Bladder microvascular endothelial cell (primary cell): ENCODE measurements around the gene NPC1L1. TPM values are rescaled to one million over a fixed set of nuclear protein-coding genes. Genes with fewer than 3 reads are reported as not detected.

Source experiments
- total RNA-seq: library from RNA; depleted of rRNA; stranded (reverse); fragments of >200 nt; gene quantifications from 2 replicates; pipeline ENCODE4 v1.2.3, GENCODE V29; 2014

Gene NPC1L1, protein sequence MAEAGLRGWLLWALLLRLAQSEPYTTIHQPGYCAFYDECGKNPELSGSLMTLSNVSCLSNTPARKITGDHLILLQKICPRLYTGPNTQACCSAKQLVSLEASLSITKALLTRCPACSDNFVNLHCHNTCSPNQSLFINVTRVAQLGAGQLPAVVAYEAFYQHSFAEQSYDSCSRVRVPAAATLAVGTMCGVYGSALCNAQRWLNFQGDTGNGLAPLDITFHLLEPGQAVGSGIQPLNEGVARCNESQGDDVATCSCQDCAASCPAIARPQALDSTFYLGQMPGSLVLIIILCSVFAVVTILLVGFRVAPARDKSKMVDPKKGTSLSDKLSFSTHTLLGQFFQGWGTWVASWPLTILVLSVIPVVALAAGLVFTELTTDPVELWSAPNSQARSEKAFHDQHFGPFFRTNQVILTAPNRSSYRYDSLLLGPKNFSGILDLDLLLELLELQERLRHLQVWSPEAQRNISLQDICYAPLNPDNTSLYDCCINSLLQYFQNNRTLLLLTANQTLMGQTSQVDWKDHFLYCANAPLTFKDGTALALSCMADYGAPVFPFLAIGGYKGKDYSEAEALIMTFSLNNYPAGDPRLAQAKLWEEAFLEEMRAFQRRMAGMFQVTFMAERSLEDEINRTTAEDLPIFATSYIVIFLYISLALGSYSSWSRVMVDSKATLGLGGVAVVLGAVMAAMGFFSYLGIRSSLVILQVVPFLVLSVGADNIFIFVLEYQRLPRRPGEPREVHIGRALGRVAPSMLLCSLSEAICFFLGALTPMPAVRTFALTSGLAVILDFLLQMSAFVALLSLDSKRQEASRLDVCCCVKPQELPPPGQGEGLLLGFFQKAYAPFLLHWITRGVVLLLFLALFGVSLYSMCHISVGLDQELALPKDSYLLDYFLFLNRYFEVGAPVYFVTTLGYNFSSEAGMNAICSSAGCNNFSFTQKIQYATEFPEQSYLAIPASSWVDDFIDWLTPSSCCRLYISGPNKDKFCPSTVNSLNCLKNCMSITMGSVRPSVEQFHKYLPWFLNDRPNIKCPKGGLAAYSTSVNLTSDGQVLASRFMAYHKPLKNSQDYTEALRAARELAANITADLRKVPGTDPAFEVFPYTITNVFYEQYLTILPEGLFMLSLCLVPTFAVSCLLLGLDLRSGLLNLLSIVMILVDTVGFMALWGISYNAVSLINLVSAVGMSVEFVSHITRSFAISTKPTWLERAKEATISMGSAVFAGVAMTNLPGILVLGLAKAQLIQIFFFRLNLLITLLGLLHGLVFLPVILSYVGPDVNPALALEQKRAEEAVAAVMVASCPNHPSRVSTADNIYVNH (N-terminal part only)
- under 0.01 TPM in 1 of 2 replicates, not detected in the other for total RNA-seq

DNA sequence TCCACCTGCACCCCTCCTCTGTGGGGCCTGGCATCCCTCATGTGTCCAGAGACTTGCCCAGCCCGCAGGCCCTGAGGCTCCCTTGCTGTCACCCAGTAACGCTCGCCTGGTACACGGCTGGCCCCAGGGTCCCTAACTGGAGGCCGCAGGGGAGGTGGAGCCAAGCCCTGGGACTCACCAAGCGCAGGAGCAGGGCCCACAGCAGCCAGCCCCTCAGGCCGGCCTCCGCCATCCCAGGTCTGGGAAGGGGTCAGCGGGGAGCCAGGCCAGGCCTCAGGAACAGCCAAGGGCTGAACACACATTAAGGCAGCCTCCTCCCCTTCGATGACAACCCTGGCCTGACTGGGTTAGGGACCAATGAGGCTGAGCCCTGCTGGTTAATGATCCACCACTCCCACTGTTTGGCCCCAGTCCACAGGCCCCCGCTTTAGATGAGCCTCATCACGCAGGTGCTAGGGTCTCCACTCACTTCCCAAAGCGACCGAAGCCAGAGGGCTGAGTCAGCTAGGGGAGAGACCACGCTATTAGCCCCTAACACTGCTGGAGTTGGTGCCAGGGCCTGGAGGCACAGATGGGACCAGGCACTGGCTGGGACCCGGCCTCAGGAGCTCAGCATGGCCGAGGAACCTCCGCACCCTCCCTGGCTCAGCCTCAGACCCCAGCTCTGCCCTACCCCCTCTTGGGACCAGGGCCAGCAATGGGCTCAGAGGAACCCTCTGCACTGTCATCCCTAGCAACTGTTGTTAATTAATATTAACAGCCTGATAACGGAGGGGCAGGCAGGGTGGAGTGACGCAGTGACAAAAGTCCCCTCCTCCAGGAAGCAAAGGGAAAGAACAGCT lies at the start of gene NPC1L1:
TSS of gene NPC1L1 (minus strand) at position 303 of the 842 bp plus-strand sequence. CDS start at position 232, 71 bp downstream.

GRCh38 chr7:44581879-44582603 lies 40.9 kb upstream of the NPC1L1 start, which contains the start of gene TMED4:
Gene TMED4, minus strand, starts transcription at chr7:44582231. Its CDS starts 25 bp downstream, at chr7:44582206.

DNA sequence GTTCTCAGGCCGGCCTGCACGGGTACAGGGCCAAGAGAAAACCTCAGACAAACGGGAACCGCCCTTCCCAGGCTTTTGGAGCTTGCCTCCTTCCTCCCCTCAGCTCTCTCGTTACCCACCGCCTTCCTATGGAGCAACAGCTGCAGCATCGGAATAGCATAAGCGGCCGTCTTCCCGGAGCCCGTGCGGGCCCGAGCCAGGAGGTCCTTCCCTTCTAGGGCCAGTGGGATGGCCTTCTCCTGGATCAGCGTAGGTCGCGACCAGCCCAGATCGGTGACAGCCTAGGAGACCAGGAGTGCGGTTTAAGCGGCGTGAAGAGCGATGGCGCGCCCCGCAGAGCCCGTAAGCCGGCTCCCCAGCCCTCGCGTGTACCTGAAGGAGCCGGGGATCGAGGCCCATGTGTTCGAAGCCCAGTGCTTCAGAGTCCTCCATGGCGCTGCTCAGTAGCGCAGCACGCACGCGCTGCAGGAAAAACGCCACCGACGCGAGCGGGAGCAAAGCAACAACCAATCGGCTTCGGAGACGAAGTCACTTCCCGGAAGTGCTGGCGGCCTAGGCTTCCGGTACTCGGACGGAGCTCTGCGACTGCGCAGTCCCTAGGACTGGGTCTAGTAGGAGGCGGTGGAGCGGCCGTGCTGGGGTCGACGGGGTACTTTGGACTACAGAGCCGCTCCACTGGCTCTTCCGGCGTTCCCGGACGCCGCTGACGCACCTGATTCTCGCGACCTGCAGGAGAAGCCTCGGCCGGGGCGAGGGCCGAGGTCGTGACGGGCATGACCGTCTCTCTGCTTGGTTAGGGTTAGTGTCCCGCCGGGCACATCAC lies 32.5 kb upstream of the NPC1L1 start, which contains the start of gene DDX56:
TSS of gene DDX56 (minus strand) at position 445 of the 823 bp plus-strand sequence. CDS start at position 432, 13 bp downstream.

DNA sequence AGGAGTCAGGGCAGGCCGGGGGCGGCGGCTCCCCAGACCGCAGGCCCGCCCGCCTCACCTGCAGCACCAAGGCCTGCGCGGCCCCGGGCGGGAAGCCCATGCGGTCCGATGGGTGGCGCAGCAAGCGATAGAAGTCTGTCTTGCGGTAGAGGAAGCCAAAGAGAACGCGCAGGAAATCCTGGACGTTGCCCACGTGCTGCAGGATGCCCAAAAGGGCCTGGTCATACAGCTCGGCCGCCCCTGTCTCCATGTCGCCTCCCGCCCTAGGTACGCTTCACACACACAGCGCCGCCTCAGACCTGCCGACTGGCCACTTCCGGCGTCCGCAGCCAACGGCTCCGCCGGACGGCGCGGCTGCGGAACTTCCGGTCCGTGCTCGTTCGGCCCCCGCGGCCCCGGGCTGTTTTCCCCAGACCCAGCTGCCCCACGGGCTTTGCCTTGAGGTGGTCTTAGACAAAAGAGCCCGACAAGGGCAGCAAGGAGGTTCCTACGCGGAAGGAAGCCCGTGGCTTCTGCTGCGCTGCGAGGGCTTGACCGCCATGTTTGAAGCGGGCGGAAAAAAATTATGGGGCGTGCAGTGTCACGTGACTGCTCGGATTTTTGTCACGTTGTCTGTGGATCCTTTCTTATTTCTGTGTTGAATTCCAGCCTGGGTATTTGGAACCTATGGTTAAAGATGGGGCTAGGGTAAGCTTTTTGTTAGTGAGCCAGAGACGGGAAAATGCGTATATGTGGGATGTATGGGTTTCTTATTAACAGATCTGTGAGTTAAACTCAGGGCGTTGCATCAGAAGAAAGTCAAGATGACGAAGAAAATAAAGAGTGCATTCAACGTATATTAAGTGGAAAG lies 50.6 kb downstream of the NPC1L1 start, which contains the start of gene NUDCD3:
TSS of gene NUDCD3 (minus strand) at position 308 of the 850 bp plus-strand sequence. CDS start at position 250, 58 bp downstream.

Other genes starting within 250 kb of the NPC1L1 start
- gene CAMK2B, start 215.7 kb downstream of the NPC1L1 start, total RNA-seq = under 0.01 and 0.57 TPM in 2 replicates
- 98.4 and 218 TPM in 2 replicates for gene NUDCD3, start 50.7 kb downstream of the NPC1L1 start, total RNA-seq
- gene DDX56, start 32.6 kb upstream of the NPC1L1 start, total RNA-seq = 42.6 and 55.2 TPM in 2 replicates
- gene TMED4, start 40.9 kb upstream of the NPC1L1 start, total RNA-seq = 47.9 and 80.4 TPM in 2 replicates
- gene OGDH, start 65.3 kb upstream of the NPC1L1 start, total RNA-seq = 31.7 and 65.6 TPM in 2 replicates
- 4.7 and 14.9 TPM in 2 replicates for gene ZMIZ2, start 207.5 kb upstream of the NPC1L1 start, total RNA-seq